Amygdala (tissue), 56 donors: Measurements from ENCODE around the gene PLCB1.
"Not testable (repeated sequence)": the region's sequence is repeated elsewhere in the genome, so short reads cannot be mapped to it uniquely, and the experiment has no call there.

Source experiments
- DNase-seq, 56 donors: peaks; one replicate each; lab custom pipeline; 2025; lab: John Stamatoyannopoulos, UW

The PLCB1 gene

GRCh38 chr20:8631271-8631670, 499.2 kb downstream of the PLCB1 start:
- no peak for DNase-seq

- no peak for DNase-seq
Measured at GRCh38 chr20:8633366-8633765, 501.3 kb downstream of the PLCB1 start.

DNA sequence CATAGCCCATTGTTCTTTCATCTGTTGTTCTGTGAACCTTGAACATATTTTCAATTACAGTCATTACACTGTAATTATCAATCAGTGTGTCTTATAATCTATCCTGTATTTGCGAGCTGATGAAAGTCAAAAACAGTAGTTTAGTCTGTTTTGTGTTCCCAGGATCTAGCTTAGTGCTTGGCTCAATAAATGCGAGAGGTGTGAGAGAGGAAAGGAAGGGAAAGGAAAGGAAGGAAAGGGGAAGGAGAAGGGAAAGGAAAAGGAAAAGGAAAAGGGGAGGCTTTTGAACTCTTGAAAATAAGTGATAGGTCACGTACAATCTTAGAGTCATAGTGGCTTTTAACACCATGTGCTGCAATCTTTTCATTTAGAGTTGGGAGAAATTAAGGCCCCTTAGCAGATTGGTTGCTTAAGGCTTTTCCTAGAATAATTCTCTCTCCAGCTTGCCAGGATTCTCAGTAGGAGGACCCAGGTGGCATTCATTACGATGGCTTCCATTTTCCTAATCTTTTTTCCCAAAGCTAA, 503.0 kb downstream of the PLCB1 start:
- no peak for DNase-seq

- DNase-seq = no peak
Measured at GRCh38 chr20:8635837-8636236, 503.8 kb downstream of the PLCB1 start.

DNA sequence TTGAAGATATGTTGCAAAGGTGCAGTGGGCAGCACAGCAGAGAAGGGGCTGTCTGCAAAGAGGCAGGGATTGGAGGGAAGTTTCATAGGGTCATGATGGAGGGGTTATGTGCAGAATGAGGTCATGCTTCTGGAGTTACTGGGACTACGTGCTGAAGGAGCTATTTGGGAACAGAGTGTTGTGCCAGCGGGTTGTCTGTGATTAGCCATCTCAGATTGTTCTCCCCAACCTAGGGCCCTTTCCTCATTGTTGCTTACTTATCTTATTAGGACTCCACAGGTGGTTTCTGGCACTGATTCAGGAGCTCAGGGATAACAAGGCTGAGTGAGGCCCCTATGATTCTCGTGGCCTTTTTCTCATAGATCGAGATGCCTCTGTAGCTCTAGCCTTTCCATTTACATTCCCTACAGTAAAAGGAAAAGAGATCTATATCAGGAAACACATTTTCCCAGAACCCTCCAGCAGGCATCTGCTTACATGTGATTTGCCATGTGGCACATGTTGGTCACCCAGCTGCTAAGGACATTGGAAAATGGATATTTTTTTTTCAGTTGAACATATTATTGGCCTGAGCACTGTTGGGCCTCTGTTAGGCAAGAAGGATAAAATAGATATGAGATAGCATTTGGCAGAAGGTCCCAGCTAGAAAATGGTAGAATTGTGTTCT, 507.2 kb downstream of the PLCB1 start:
- DNase-seq = no peak

DNA sequence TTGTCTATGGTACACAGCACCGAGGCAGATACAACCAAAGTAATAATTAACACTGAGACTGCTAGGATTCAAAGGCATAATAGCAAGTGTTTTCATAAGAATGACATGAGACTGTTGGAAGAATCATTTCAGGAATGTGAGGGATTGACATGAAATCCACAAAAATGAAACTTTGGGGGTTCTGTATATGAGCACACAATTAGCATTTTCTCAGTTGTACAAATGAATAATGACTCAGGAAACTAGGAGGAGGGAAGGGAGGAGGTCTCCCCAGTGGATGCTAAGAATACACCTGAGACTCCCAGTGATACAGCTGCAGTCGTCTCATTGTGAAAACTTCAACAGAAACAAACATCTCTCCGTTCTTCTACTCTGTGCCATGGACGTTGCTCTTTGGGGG, 508.4 kb downstream of the PLCB1 start:
- no peak for DNase-seq

GRCh38 chr20:8642247-8642646, 510.2 kb downstream of the PLCB1 start:
- DNase-seq = no peak

GRCh38 chr20:8644468-8644867, 512.4 kb downstream of the PLCB1 start:
- DNase-seq = not testable (repeated sequence)

- DNase-seq = no peak
Measured at GRCh38 chr20:8645326-8645725, 513.3 kb downstream of the PLCB1 start.

- DNase-seq = no peak
Measured at GRCh38 chr20:8646033-8646441, 514.0 kb downstream of the PLCB1 start.

- DNase-seq = no peak
Measured at GRCh38 chr20:8646716-8647115, 514.6 kb downstream of the PLCB1 start.

- DNase-seq = peak in 9 of 56 donors; percentile 1 to 8 (median 3)
Measured at GRCh38 chr20:8647961-8648441, 515.9 kb downstream of the PLCB1 start.

DNA sequence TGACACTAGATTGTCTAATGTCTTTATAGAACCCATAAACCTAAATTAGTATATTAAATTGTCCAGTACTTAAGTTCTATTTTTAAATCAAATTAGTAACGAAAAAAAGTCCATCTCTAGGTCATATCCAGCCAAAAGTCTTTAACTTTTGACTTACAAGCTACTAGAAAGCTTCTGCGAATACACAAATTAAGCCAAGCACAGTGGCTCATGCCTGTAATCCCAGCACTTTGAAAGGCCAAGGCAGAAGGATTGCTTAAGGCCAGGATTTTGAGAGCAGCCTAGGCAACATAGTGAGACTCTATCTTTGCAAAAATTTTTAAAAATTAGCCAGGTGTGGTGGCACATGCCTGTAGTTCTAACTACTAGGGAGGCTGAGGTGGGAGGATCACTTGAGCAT, 516.4 kb downstream of the PLCB1 start:
- no peak for DNase-seq

DNA sequence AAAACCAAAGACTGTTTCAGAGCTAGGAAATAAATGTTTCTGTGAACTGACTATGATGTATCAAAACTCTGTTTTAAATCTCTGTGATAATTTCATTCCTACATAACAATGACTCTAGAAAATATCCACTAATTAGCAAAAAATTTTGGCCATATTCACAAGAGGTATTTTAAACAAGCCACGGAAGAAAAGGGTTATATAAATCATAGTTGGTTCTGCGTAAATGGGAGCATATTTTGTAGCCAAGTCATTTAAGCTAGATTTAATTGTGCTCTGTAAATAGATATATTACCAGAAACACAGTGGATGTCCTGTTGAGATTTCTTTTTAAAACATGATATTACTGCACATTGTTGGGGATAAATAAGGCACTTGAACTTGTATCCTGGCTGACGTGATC, 520.3 kb downstream of the PLCB1 start:
- DNase-seq = no peak

GRCh38 chr20:8654486-8654885, 522.4 kb downstream of the PLCB1 start:
- DNase-seq = no peak

DNA sequence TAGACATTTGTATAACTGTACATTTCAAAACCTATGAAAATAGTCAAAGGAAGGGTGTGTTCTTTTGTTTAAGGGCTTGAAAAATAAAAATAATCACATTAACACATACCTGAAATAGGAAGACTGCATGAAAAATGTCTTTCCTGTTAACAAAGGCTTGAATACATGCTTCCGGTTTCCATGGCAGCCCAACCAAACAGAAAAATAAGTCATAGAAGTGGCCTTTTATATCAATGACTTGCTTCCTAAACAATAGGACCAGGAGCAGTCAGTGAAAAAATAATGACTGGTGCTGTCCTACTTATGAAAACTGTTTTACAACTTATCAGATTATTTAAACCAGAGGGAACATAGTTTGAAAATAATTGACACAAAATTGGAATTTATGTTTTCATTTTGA, 524.3 kb downstream of the PLCB1 start:
- no peak for DNase-seq

DNA sequence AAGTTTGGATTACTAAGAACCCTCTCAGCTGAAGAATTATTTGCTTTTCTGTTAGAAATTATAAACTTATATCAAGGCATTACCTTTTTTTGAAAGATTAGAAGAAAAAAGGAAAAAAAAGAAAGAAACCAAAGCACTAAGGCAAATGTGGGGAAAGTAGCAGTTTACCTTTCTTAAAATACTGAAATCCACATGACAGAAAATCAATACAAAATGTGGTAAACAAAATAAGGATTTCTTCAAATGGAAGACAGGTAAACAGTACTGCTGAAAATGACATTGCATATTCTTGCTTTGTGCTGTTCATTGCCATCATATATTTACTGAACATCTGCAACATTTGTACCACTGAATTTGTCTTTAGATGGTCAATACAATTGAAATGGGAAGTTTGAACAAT, 525.6 kb downstream of the PLCB1 start:
- DNase-seq = no peak

DNA sequence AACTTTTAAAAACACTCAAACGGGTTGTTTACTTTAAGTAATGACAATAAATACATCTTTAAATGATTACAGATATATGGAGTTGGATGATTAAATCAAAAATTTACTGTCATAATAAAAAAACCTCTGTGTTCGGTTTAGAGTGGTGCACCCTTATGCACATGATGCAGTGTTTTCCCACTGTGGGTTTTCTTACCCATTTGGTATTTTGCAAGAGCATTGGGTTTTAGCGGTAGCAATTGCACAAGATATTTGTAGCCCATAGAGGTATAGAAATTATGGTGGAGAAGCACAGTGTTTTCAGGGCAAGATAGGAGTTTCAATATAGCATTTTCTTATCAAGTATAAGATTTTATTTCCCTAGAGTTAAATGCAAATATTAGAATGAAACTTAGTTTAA, 526.0 kb downstream of the PLCB1 start:
- no peak for DNase-seq

- no peak for DNase-seq
Measured at GRCh38 chr20:8661229-8661952, 529.3 kb downstream of the PLCB1 start.

GRCh38 chr20:8662433-8662954, 530.4 kb downstream of the PLCB1 start:
- no peak for DNase-seq

DNA sequence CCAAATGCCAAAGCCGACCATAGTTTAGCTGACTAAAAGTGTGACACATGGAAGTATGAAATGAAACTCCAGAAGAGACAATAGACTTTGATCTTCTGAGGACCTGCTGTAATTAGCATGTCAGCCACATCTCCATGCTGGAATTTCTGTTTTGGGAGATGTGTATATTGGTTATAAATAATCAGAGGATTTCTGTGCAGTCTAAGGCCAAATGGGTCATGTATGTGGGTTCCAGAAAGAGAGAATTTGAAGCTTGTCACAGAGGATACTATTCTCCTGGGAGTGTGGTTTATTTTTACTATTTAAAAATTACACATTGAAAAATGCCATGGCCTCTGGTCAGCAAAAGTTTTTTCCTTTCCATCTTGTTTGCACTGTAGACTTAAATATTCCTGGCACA, 531.4 kb downstream of the PLCB1 start:
- DNase-seq = no peak

- no peak for DNase-seq
Measured at GRCh38 chr20:8664778-8665177, 532.7 kb downstream of the PLCB1 start.
